Gastroesophageal sphincter (tissue), 3 donors: ENCODE measurements around the gene MAFF.

Source experiments
- CTCF ChIP-seq, 4 experiments: fragments of 200-600 bp in 2 of 4; fragments of 450-650 bp in 2 of 4; sonication (generic) in 1 of 4; IDR thresholded peaks; one replicate each; pipeline ENCODE4 v1.5.1; 2017 to 2019; ENCODE audit warnings: antibody characterized with exemption in 4 of 4, mild to moderate bottlenecking in 2 of 4, moderate library complexity in 2 of 4
- EP300 ChIP-seq: sonication (generic); formaldehyde crosslinking; IDR thresholded peaks from one replicate; pipeline ENCODE4 v1.6.1; 2017; ENCODE audit warnings: antibody characterized with exemption, mild to moderate bottlenecking
- POLR2A ChIP-seq, 2 donors: fragments of 450-650 bp; IDR thresholded peaks; one replicate each; pipeline ENCODE4 v1.6.1; 2017; ENCODE audit warnings: antibody characterized with exemption in 2 of 2, mild to moderate bottlenecking in 2 of 2, moderate library complexity in 1 of 2
- POLR2AphosphoS5 ChIP-seq: sonication (generic); formaldehyde crosslinking; IDR thresholded peaks from one replicate; pipeline ENCODE4 v1.6.1; 2017; ENCODE audit warnings: antibody characterized with exemption

DNA sequence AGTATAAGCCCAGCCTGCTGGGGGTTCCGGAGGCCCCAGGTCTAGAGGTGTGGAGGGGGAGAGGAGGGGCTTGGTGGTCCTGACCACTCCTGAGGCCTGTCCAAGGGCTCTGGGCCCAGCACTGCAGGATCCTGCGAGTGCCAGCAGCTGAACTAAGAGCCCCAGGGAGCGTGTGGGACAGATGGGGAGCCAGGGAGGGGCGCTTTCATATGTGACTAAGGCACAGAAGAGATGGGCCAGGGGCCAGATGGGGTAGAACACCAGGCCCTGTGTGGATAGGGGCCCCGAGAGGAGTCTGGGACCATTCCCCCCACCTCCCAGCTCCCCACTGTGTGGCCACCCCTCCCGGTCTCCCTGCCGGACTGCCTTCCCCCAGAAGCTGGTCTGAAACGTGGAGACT lies 18.4 kb downstream of the MAFF start:
- no peak for TF ChIP-seq CTCF (IDR thresholded peaks at IDR 0.05)
- TF ChIP-seq POLR2AphosphoS5, result no peak
- no peak for TF ChIP-seq POLR2A (IDR thresholded peaks at IDR 0.05)
- TF ChIP-seq EP300, result no peak
